ENCODE results near the gene USP48. TPM values are rescaled to one million over a fixed set of nuclear protein-coding genes. Genes with fewer than 3 reads are reported as not detected.

Gene USP48
- total and polyA plus RNA-seq, 2 of the 13 experiments (the other 11 are each of a cell fraction or from before 2014, with no cell fraction given): 30.4 to 30.7 TPM

DNA sequence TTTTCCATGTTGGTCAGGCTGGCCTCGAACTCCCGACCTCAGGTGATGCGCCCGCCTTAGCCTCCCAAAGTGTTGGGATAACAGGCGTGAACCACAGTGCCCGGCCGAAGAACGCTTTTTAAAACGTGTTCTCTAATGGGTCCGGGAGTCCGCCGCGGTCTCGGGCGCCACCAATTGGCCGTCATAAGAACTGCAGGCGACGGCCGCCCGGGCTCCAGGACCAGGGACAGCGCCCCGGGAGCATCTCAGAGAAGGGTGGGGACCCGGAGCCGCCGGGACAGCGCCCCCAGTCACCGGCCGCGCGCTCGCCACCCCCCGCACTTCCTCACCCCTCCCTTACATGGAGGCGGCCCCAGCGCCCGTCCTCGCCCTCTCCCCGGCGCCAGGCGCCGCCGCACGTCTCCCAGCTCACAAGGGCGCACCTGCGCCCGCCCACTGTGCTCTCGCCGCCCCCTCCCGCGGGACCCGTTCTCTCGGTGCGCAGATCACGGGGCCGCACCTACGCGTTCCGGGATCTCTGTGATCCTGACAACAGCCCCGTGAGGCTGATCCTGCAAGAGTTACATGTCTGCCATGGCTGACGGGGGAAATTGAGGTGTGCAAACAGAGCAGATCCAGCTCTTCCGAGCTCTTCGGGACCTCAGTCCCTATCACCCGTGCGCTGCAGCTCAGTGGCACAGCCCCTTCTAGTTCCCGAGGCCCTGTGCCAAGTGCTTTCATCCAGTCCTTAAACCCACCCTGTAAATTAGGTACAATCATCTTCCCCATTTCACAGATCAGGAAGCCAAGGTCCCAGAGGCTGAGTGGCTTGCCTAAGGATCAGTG lies 123.6 kb downstream of the USP48 start (continued):
- TF ChIP-seq ARID5B (CRISPR knock-in tag; IDR thresholded peaks at IDR 0.05) (peak; percentile 86), NCOA2 (CRISPR knock-in tag; IDR thresholded peaks at IDR 0.05) (peak; percentile 84), ZKSCAN1 (IDR thresholded peaks at IDR 0.05; ENCODE audit: low read length) (no peak), HOXA3 (CRISPR knock-in tag; IDR thresholded peaks at IDR 0.05) (peak; percentile 80), KDM3A (CRISPR knock-in tag; IDR thresholded peaks at IDR 0.05; ENCODE audit: low read depth) (peak; percentile 94), HIC2 (CRISPR knock-in tag; IDR thresholded peaks at IDR 0.05; ENCODE audit: low read depth) (peak; percentile 59; the same call in 1 of the 2 replicates)
- TF ChIP-seq, protein P1, sequence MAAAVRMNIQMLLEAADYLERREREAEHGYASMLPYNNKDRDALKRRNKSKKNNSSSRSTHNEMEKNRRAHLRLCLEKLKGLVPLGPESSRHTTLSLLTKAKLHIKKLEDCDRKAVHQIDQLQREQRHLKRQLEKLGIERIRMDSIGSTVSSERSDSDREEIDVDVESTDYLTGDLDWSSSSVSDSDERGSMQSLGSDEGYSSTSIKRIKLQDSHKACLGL (CRISPR knock-in tag; IDR thresholded peaks at IDR 0.05): peak; percentile 98
- TF ChIP-seq, protein P2, sequence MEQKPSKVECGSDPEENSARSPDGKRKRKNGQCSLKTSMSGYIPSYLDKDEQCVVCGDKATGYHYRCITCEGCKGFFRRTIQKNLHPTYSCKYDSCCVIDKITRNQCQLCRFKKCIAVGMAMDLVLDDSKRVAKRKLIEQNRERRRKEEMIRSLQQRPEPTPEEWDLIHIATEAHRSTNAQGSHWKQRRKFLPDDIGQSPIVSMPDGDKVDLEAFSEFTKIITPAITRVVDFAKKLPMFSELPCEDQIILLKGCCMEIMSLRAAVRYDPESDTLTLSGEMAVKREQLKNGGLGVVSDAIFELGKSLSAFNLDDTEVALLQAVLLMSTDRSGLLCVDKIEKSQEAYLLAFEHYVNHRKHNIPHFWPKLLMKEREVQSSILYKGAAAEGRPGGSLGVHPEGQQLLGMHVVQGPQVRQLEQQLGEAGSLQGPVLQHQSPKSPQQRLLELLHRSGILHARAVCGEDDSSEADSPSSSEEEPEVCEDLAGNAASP (CRISPR knock-in tag; IDR thresholded peaks at IDR 0.05; ENCODE audit: borderline replicate concordance): peak; percentile 92
